Measurements from ENCODE around the gene FAM156A.
"Not testable (repeated sequence)": the region's sequence is repeated elsewhere in the genome, so short reads cannot be mapped to it uniquely, and the experiment has no call there.

Gene FAM156A

DNA sequence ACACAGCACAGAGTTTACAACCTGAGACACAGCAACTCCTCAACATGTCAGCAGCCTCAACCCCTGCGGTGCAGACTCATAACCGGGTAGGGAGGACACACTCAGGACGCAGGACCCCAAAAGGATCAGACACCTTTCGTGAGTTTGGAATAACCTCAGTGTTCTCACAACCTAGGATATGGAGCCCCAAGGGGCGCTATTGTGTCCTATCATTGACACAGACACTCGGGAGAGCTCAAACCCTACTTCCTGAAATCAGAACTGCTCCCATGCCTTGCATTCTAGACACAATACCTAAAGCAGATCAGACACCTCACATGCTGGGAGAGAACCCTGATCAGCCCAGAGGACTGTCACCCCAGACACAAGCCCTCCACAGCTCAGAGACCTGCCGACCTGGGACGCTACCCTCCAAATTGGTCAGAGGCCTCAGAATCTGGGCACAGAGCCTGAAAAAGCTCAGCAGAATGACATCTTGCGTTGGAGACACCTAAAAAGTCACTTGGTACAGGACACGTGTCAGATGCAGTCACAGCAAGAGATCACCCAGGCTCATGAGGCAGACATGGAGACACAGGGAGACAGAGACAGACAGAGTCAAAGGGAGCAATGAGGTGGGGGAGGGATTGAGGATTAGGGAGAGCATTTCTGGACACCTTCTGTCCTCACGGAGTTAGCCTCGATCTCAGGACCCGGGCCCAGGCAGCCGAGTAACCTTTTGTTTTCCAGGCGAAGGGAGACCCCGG lies 8.8 kb upstream of the FAM156A start:
- not testable (repeated sequence) for H3K4me3 ChIP-seq (ENCODE audit: low read length in 2 of 2); H3K36me3 ChIP-seq (ENCODE audit: control insufficient read depth in 2 of 2, insufficient read depth in 2 of 2, low read length in 2 of 2); H3K4me1 ChIP-seq (ENCODE audit: control insufficient read depth in 2 of 2, insufficient read depth in 2 of 2, low read length in 2 of 2); H3K27ac ChIP-seq (ENCODE audit: low read depth in 2 of 2, low read length in 2 of 2); H3K9ac ChIP-seq (ENCODE audit: low read depth in 1 of 2, low read length in 2 of 2); H3K27me3 ChIP-seq (ENCODE audit: control insufficient read depth in 2 of 2, insufficient read depth in 2 of 2, low read length in 2 of 2); H3K9me3 ChIP-seq (ENCODE audit: control insufficient read depth in 2 of 2, low read length in 2 of 2)

DNA sequence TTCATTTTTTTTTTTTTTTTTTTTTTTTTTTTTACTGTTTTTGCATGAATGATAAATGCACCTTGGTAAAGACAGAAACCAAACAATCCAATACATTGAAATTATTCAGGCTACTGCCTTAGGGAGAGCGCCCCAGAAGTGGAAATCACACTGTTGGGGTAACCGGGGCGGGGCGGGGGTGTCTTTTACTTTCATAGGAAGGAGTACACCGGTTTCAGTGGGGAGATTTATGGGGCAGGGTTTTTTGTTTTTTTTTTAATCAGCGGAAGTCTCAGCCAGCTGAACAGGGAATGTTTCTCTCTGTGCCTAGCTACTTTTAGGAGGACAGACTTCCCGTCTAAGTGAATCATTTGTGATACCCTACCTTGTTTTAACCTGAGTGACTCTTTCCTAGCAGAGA lies 643 bp upstream of the FAM156A start:
- H3K9ac ChIP-seq (ENCODE audit: low read depth in 1 of 2, low read length in 2 of 2); H3K27ac ChIP-seq (ENCODE audit: low read depth in 2 of 2, low read length in 2 of 2); H3K9me3 ChIP-seq (ENCODE audit: control insufficient read depth in 2 of 2, low read length in 2 of 2); H3K36me3 ChIP-seq (ENCODE audit: control insufficient read depth in 2 of 2, insufficient read depth in 2 of 2, low read length in 2 of 2); H3K4me3 ChIP-seq (ENCODE audit: low read length in 2 of 2); H3K27me3 ChIP-seq (ENCODE audit: control insufficient read depth in 2 of 2, insufficient read depth in 2 of 2, low read length in 2 of 2); H3K4me1 ChIP-seq (ENCODE audit: control insufficient read depth in 2 of 2, insufficient read depth in 2 of 2, low read length in 2 of 2): not testable (repeated sequence)

DNA sequence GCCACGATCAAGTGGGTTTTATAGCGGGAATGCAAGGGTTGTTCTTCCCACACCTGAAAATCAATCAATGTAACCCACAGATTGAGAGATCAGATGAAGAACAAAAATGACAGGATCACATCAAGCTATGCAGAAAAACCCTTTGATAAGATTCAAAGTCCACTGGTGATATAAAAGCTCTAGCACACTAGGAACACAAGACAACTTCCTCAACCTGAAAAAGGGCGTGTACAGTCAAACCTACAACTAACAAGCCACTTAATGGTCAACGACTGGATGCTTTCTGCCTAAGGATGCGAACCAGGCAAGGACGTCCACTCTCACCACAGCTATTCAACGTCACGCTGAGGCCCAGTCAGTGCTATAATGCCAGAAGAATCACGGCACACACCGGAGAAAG lies 8.4 kb downstream of the FAM156A start:
- H3K4me3 ChIP-seq (ENCODE audit: low read length in 2 of 2); H3K36me3 ChIP-seq (ENCODE audit: control insufficient read depth in 2 of 2, insufficient read depth in 2 of 2, low read length in 2 of 2); H3K27ac ChIP-seq (ENCODE audit: low read depth in 2 of 2, low read length in 2 of 2); H3K9ac ChIP-seq (ENCODE audit: low read depth in 1 of 2, low read length in 2 of 2); H3K9me3 ChIP-seq (ENCODE audit: control insufficient read depth in 2 of 2, low read length in 2 of 2); H3K4me1 ChIP-seq (ENCODE audit: control insufficient read depth in 2 of 2, insufficient read depth in 2 of 2, low read length in 2 of 2); H3K27me3 ChIP-seq (ENCODE audit: control insufficient read depth in 2 of 2, insufficient read depth in 2 of 2, low read length in 2 of 2): not testable (repeated sequence)

DNA sequence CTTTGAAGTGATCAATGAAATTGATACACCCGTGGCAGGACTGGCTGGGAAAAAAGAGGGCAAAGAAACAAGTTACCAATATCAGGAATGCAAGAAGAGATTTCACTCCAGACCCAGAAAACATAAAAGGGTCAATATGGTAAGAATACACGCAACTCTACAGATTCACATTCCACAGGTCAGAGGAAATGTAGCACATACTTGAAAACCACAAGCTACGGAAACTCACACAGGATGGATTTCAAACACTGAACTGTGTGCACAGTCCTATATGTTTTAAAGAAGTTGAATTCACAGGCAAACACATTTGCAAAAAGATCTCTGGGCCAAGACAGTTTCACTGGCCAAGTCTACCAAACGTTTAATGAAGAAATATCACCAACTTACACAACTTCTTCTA lies 9.0 kb downstream of the FAM156A start:
- H3K27ac ChIP-seq (ENCODE audit: low read depth in 2 of 2, low read length in 2 of 2); H3K4me3 ChIP-seq (ENCODE audit: low read length in 2 of 2); H3K27me3 ChIP-seq (ENCODE audit: control insufficient read depth in 2 of 2, insufficient read depth in 2 of 2, low read length in 2 of 2); H3K4me1 ChIP-seq (ENCODE audit: control insufficient read depth in 2 of 2, insufficient read depth in 2 of 2, low read length in 2 of 2); H3K9ac ChIP-seq (ENCODE audit: low read depth in 1 of 2, low read length in 2 of 2); H3K36me3 ChIP-seq (ENCODE audit: control insufficient read depth in 2 of 2, insufficient read depth in 2 of 2, low read length in 2 of 2); H3K9me3 ChIP-seq (ENCODE audit: control insufficient read depth in 2 of 2, low read length in 2 of 2): not testable (repeated sequence)

DNA sequence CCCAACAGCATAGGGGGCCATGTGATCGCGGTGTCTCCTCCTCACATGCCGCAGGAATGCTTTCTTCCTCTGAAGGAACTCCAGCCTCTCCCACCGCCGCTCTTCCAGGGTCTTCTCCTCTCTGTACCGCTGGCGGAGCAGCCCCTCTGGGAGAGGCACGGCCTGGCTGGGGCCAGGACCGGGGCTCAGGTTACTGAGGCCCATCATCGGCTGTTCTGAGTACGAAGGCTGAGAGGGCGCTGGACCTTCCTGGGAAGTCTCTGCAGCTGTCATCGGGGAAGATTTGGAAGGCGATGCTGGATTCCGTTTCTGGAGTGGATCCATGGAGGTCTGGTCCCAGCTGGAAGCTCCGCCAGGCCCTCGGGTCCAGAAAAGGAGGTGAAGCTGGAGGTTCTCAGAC lies 10.1 kb downstream of the FAM156A start:
- H3K4me3 ChIP-seq (ENCODE audit: low read length in 2 of 2); H3K27ac ChIP-seq (ENCODE audit: low read depth in 2 of 2, low read length in 2 of 2); H3K9me3 ChIP-seq (ENCODE audit: control insufficient read depth in 2 of 2, low read length in 2 of 2); H3K27me3 ChIP-seq (ENCODE audit: control insufficient read depth in 2 of 2, insufficient read depth in 2 of 2, low read length in 2 of 2); H3K4me1 ChIP-seq (ENCODE audit: control insufficient read depth in 2 of 2, insufficient read depth in 2 of 2, low read length in 2 of 2); H3K36me3 ChIP-seq (ENCODE audit: control insufficient read depth in 2 of 2, insufficient read depth in 2 of 2, low read length in 2 of 2); H3K9ac ChIP-seq (ENCODE audit: low read depth in 1 of 2, low read length in 2 of 2): not testable (repeated sequence)

DNA sequence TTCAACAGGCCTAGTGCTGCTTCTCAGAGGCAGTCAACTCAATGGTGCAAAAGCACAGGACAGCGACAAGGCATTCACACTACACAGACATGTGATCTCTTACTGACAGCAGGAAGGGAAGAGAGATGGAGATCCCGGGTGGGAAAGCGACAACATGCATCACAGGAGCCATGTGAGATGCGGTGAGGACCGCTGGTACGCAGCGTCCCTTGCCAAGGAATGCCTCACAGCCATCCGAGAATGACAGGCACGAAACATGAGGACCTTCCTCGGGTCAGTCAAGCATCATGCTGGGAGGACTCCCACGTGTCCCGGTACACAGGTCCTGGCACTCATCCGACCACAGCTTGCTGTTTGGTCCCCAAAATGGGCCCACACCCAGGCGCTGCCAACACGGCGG lies 10.8 kb downstream of the FAM156A start:
- H3K27ac ChIP-seq (ENCODE audit: low read depth in 2 of 2, low read length in 2 of 2); H3K4me1 ChIP-seq (ENCODE audit: control insufficient read depth in 2 of 2, insufficient read depth in 2 of 2, low read length in 2 of 2); H3K9ac ChIP-seq (ENCODE audit: low read depth in 1 of 2, low read length in 2 of 2); H3K4me3 ChIP-seq (ENCODE audit: low read length in 2 of 2); H3K27me3 ChIP-seq (ENCODE audit: control insufficient read depth in 2 of 2, insufficient read depth in 2 of 2, low read length in 2 of 2); H3K9me3 ChIP-seq (ENCODE audit: control insufficient read depth in 2 of 2, low read length in 2 of 2); H3K36me3 ChIP-seq (ENCODE audit: control insufficient read depth in 2 of 2, insufficient read depth in 2 of 2, low read length in 2 of 2): not testable (repeated sequence)

DNA sequence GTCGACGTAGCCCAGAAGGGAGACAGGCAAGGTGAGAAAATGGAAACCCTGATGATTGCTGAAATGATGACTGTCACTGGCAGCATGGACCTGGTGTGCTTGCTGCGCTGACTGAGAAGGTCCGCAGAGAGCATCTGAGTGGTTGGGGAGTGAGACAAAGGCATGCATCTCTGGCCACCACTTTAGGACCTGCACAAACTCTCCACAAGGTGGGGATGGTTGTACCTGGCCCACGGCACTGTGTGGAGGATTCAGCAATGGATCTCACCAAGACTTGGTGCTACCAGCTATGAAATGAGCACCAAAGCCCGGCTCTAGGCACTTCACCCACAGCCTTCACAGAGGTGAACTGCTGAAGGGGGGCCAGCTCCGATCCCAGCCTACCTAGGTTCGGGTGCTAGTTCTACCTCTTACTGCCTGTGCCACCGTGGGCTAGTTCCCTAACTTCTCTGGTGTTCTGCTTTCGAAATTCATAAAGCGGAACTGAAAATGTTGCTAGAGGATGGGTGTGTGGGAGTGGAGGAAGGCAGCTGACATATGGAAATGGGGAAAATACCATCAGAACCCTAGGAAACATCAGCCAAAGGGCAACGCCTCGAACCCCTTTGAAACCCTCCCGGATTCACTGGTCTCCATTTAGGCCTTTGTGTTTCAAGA lies 12.4 kb downstream of the FAM156A start:
- H3K9ac ChIP-seq (ENCODE audit: low read depth in 1 of 2, low read length in 2 of 2); H3K4me1 ChIP-seq (ENCODE audit: control insufficient read depth in 2 of 2, insufficient read depth in 2 of 2, low read length in 2 of 2); H3K4me3 ChIP-seq (ENCODE audit: low read length in 2 of 2); H3K9me3 ChIP-seq (ENCODE audit: control insufficient read depth in 2 of 2, low read length in 2 of 2); H3K27ac ChIP-seq (ENCODE audit: low read depth in 2 of 2, low read length in 2 of 2); H3K36me3 ChIP-seq (ENCODE audit: control insufficient read depth in 2 of 2, insufficient read depth in 2 of 2, low read length in 2 of 2); H3K27me3 ChIP-seq (ENCODE audit: control insufficient read depth in 2 of 2, insufficient read depth in 2 of 2, low read length in 2 of 2): not testable (repeated sequence)

DNA sequence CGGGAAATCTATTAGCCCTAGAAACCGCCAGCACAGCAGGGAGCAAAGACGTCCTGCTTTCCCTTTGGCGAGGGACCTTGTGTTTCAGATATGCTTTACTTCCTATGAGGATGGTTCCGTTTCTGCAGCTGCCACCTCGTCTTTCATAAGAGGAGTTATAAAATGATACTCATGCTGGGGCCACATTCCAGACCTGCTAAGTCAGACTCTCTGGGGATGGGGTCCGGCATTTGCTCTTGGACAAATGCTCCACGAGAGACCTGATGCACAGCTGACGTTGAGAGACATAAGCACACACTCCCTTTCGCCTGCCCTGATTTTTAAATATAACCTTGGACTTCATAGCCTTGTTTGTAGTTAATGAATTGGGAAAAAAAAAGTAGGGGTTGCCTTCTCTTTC lies 16.6 kb downstream of the FAM156A start:
- H3K36me3 ChIP-seq (ENCODE audit: control insufficient read depth in 2 of 2, insufficient read depth in 2 of 2, low read length in 2 of 2); H3K4me1 ChIP-seq (ENCODE audit: control insufficient read depth in 2 of 2, insufficient read depth in 2 of 2, low read length in 2 of 2); H3K4me3 ChIP-seq (ENCODE audit: low read length in 2 of 2); H3K27ac ChIP-seq (ENCODE audit: low read depth in 2 of 2, low read length in 2 of 2); H3K9ac ChIP-seq (ENCODE audit: low read depth in 1 of 2, low read length in 2 of 2); H3K9me3 ChIP-seq (ENCODE audit: control insufficient read depth in 2 of 2, low read length in 2 of 2); H3K27me3 ChIP-seq (ENCODE audit: control insufficient read depth in 2 of 2, insufficient read depth in 2 of 2, low read length in 2 of 2): not testable (repeated sequence)

DNA sequence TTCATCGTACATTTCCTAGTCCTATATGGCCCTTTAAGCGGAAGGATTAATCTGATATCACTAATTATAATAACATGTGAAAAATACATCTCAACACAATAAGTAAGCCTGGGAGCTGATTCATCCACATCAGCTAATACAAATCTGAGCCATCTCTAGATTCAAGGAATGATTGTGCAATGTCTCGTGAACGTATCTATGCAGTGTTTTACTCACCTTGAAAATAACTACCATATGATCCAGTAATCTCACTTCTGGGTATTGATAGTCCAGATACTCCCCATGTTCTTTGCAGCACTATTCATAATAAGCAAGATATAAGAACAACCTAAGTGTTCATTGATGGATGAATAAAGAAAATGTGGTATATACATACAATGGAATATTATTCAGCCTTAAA lies 17.6 kb downstream of the FAM156A start:
- H3K4me3 ChIP-seq (ENCODE audit: low read length in 2 of 2); H3K9me3 ChIP-seq (ENCODE audit: control insufficient read depth in 2 of 2, low read length in 2 of 2); H3K9ac ChIP-seq (ENCODE audit: low read depth in 1 of 2, low read length in 2 of 2); H3K36me3 ChIP-seq (ENCODE audit: control insufficient read depth in 2 of 2, insufficient read depth in 2 of 2, low read length in 2 of 2); H3K27me3 ChIP-seq (ENCODE audit: control insufficient read depth in 2 of 2, insufficient read depth in 2 of 2, low read length in 2 of 2); H3K4me1 ChIP-seq (ENCODE audit: control insufficient read depth in 2 of 2, insufficient read depth in 2 of 2, low read length in 2 of 2); H3K27ac ChIP-seq (ENCODE audit: low read depth in 2 of 2, low read length in 2 of 2): not testable (repeated sequence)

DNA sequence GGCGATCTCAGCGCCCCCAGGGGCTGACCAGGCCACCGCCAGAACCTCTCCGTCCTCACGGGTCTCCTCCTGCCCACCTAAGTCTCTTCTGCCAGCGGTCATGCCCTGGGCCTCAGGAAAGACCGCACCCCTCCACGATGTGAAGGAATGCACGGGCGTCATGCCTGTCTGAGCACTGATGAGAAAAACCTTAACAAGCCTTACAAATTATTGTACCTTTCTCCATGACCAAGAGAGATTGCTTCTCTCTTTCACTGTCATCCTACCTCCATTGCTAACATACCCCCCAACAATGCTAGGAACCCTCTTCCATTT lies 22.9 kb downstream of the FAM156A start:
- not testable (repeated sequence) for H3K27me3 ChIP-seq (ENCODE audit: control insufficient read depth in 2 of 2, insufficient read depth in 2 of 2, low read length in 2 of 2); H3K4me1 ChIP-seq (ENCODE audit: control insufficient read depth in 2 of 2, insufficient read depth in 2 of 2, low read length in 2 of 2)
- peak overlapping the region; percentile 98 for H3K27ac ChIP-seq (ENCODE audit: low read depth in 2 of 2, low read length in 2 of 2)

More for the DNA sequence above, 22.9 kb downstream of the FAM156A start:
- H3K9ac ChIP-seq (ENCODE audit: low read depth in 1 of 2, low read length in 2 of 2): peak overlapping the region; percentile 84 to 97
- not testable (repeated sequence) for H3K36me3 ChIP-seq (ENCODE audit: control insufficient read depth in 2 of 2, insufficient read depth in 2 of 2, low read length in 2 of 2); H3K9me3 ChIP-seq (ENCODE audit: control insufficient read depth in 2 of 2, low read length in 2 of 2)
- H3K4me3 ChIP-seq (ENCODE audit: low read length in 2 of 2): peak overlapping the region; percentile 96 to 98

All from mucosa of rectum (tissue), 2 donors.